ENCODE measurements around the gene PRPS1.
"Not testable (repeated sequence)": the region's sequence is repeated elsewhere in the genome, so short reads cannot be mapped to it uniquely, and the experiment has no call there.

Gene PRPS1

GRCh38 chrX:107603429-107604159 is 24.7 kb upstream of the PRPS1 start:
- Histone ChIP-seq H3K4me1 (ENCODE audit: low read length) (no peaks in the 10 kb centered on the region), H3K79me2 (ENCODE audit: low read length) (no peaks in the 10 kb centered on the region), H4K20me1 (ENCODE audit: insufficient read depth, low read length) (no peaks in the 10 kb centered on the region), H3K36me3 (replicated peaks; ENCODE audit: low read depth, low read length) (no peaks in the 10 kb centered on the region), H3K9ac (ENCODE audit: low read length) (no peak overlapping the region), H2AFZ (ENCODE audit: low read depth, low read length) (no peak overlapping the region), H3K27ac (ENCODE audit: low read length) (no peak overlapping the region), H3K4me3 (ENCODE audit: low read length) (no peak overlapping the region), H3K9me3 (ENCODE audit: insufficient read depth, low read length) (no peaks in the 10 kb centered on the region), H3K27me3 (ENCODE audit: low read depth, low read length) (no peaks in the 10 kb centered on the region), H3K4me2 (ENCODE audit: low read length) (no peak overlapping the region)
- TF ChIP-seq EZH2phosphoT487 (IDR thresholded peaks at IDR 0.05; ENCODE audit: low read depth) (no peak), CTCF (IDR thresholded peaks at IDR 0.05; ENCODE audit: low read depth, low read length) (no peak)

- H2AFZ ChIP-seq (ENCODE audit: low read depth, low read length); H3K4me3 ChIP-seq (ENCODE audit: low read length); H3K79me2 ChIP-seq (ENCODE audit: low read length); H3K9ac ChIP-seq (ENCODE audit: low read length); H3K4me2 ChIP-seq (ENCODE audit: low read length); H3K27me3 ChIP-seq (ENCODE audit: low read depth, low read length); H4K20me1 ChIP-seq (ENCODE audit: insufficient read depth, low read length); H3K9me3 ChIP-seq (ENCODE audit: insufficient read depth, low read length); H3K27ac ChIP-seq (ENCODE audit: low read length); H3K36me3 ChIP-seq (replicated peaks; ENCODE audit: low read depth, low read length): not testable (repeated sequence)
- H3K4me1 ChIP-seq (ENCODE audit: low read length), result peaks cover 11% of the 10 kb centered on the region
Observed at GRCh38 chrX:107609061-107609460, 19.2 kb upstream of the PRPS1 start.

- no peak overlapping the region for H2AFZ ChIP-seq (ENCODE audit: low read depth, low read length)
Observed at GRCh38 chrX:107610667-107611066, 17.6 kb upstream of the PRPS1 start.

GRCh38 chrX:107619885-107620322 is 8.4 kb upstream of the PRPS1 start:
- Histone ChIP-seq H3K9me3 (ENCODE audit: insufficient read depth, low read length) (no peaks in the 10 kb centered on the region), H3K36me3 (replicated peaks; ENCODE audit: low read depth, low read length) (no peaks in the 10 kb centered on the region), H3K27ac (ENCODE audit: low read length) (no peak overlapping the region), H3K27me3 (ENCODE audit: low read depth, low read length) (no peaks in the 10 kb centered on the region), H3K4me1 (ENCODE audit: low read length) (no peaks in the 10 kb centered on the region), H3K9ac (ENCODE audit: low read length) (no peak overlapping the region), H2AFZ (ENCODE audit: low read depth, low read length) (no peak overlapping the region), H4K20me1 (ENCODE audit: insufficient read depth, low read length) (no peaks in the 10 kb centered on the region), H3K4me3 (ENCODE audit: low read length) (no peak overlapping the region), H3K79me2 (ENCODE audit: low read length) (no peaks in the 10 kb centered on the region), H3K4me2 (ENCODE audit: low read length) (no peak overlapping the region)
- TF ChIP-seq EZH2phosphoT487 (IDR thresholded peaks at IDR 0.05; ENCODE audit: low read depth) (no peak), CTCF (IDR thresholded peaks at IDR 0.05; ENCODE audit: low read depth, low read length) (no peak)

More at GRCh38 chrX:107610667-107611066, 17.6 kb upstream of the PRPS1 start:
- Histone ChIP-seq H3K27me3 (ENCODE audit: low read depth, low read length) (no peaks in the 10 kb centered on the region), H3K4me3 (ENCODE audit: low read length) (no peak overlapping the region), H4K20me1 (ENCODE audit: insufficient read depth, low read length) (no peaks in the 10 kb centered on the region), H3K4me1 (ENCODE audit: low read length) (peaks cover 11% of the 10 kb centered on the region), H3K27ac (ENCODE audit: low read length) (no peak overlapping the region), H3K79me2 (ENCODE audit: low read length) (no peaks in the 10 kb centered on the region), H3K9me3 (ENCODE audit: insufficient read depth, low read length) (no peaks in the 10 kb centered on the region), H3K9ac (ENCODE audit: low read length) (no peak overlapping the region), H3K36me3 (replicated peaks; ENCODE audit: low read depth, low read length) (no peaks in the 10 kb centered on the region), H3K4me2 (ENCODE audit: low read length) (peak overlapping the region; percentile 10; the same call in 1 of the 2 replicates)
- TF ChIP-seq EZH2phosphoT487 (IDR thresholded peaks at IDR 0.05; ENCODE audit: low read depth) (no peak), CTCF (IDR thresholded peaks at IDR 0.05; ENCODE audit: low read depth, low read length) (no peak)
